ENCODE results near the gene TSPAN17.
A peak's percentile ranks its signal among the peaks of the same experiment; 100 is the strongest.

TSPAN17 gene

DNA sequence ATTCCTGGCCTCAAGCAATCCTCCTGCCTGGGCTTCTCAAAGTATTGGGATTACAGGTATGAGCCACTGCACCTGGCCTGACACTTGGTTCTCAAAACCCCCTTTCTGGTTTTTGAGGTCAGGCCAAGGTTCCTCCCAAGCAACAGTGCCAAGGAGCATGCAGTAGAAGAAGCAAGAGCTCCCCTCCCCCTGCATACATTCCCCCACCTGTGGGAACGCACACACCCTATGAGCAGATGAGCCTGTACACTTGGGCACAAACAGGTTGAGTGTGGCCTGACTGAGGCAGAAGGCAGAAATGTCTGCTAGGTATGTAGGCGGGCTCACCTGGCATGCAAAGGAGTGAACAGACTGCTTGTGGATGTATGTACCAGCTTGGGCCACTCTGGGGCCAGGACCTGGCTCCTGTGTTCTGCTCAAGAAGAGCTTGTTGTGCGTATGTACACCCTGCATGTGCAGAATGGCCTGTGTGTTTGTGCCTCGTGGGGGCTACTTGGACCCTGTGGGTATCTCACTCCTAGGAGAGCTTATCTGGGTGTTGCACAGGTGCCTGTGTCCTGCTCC is 39.1 kb upstream of the TSPAN17 start:
- no peak for DNase-seq (ENCODE audit: low read depth)
- in situ Hi-C loops (cut with HindIII; ENCODE audit: low sequenced_read_pairs), result no loop called here
- TF ChIP-seq, protein P1, sequence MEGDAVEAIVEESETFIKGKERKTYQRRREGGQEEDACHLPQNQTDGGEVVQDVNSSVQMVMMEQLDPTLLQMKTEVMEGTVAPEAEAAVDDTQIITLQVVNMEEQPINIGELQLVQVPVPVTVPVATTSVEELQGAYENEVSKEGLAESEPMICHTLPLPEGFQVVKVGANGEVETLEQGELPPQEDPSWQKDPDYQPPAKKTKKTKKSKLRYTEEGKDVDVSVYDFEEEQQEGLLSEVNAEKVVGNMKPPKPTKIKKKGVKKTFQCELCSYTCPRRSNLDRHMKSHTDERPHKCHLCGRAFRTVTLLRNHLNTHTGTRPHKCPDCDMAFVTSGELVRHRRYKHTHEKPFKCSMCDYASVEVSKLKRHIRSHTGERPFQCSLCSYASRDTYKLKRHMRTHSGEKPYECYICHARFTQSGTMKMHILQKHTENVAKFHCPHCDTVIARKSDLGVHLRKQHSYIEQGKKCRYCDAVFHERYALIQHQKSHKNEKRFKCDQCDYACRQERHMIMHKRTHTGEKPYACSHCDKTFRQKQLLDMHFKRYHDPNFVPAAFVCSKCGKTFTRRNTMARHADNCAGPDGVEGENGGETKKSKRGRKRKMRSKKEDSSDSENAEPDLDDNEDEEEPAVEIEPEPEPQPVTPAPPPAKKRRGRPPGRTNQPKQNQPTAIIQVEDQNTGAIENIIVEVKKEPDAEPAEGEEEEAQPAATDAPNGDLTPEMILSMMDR (IDR thresholded peaks at IDR 0.05; ENCODE audit: low read depth, low read length, missing control alignments), result no peak
- H3K4me3 ChIP-seq (ENCODE audit: low read depth, low read length), result no peak overlapping the region

DNA sequence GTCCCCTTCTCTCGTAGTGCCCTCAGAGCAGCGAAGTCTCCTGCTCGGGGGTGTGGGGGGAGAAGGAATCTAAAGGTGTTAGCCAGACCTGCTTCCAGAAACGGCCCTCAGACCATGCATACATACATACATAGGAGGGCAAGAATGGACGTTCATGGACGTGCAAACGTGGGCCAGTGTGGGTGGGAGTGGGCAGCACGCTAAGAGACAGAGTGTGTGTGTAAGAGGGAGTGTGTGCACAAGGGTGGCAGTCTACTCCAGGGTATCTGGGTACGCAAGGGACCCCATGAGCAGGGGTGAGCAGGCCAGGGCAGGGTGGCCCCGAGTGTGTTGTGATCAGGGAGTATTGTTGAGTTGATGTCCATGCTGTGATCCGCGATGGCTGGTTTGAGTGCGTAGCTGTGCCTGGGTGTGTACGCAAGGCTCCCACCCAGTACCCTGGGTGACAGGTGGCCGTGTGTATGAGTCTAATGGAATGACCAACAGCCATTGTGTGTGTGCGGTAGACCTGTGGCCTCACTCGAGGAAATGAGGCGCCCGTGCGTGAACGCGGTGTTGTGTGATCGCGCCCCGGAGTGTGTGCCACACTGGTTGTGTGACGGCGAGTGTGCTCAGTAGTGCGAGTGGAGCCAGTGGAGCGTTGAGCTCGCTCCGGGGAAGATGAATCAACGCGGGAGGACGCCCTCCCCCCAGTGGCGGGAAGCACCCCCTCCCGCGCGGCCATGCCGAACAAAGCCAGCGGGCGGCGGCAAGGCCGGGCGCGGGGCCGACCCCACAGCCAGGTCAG is 38.2 kb upstream of the TSPAN17 start:
- DNase-seq (ENCODE audit: low read depth), result no peak
- H3K4me3 ChIP-seq (ENCODE audit: low read depth, low read length), result peak overlapping the region; percentile 53

DNA sequence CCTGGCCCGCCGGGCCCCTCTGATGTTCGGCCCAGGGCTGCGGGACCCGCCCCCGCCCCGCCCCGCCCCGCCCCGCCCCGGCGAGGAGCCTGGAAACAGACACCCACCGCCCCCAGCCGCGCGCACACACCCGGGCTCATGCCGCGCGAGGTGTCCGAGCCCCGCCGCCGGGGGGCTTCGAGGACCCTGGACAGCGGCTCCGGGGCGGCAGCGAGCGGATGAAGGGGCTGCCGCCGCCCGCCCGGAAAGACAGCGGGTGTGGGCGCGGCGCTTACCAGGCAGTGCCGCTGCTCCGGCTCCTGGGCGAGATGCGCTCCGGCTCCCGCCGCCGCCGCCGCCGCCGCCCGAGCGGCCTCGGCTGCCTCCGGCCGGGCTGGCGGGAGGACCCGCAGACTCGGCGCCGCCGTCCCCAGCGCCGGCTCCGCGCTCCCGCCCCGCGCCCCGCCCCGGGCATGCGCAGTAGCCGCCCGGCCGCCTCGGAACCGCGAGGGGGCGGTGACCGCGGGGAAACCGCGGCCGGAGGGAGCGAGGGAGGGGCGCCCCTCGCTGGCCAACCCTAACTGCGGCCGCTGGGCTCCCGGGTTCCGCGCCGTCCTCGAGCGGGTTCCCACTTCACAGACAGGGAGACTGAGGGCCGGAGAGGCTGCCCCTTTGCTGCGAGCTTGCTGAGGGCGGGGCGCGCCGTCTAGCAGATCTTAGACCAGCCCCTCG is 37.4 kb upstream of the TSPAN17 start, which contains the start of gene GPRIN1:
Gene GPRIN1 (minus strand): TSS at position 433 of the 711 bp plus-strand sequence. CDS start 10,322 bp downstream, outside the sequence.
- DNase-seq (ENCODE audit: low read depth), result no peak
- peak within 1 kb of the TSS; percentile 53 for H3K4me3 ChIP-seq (ENCODE audit: low read depth, low read length)
- in situ Hi-C loops (cut with HindIII; ENCODE audit: low sequenced_read_pairs), result no loop called here
- TF ChIP-seq, protein P1 (IDR thresholded peaks at IDR 0.05; ENCODE audit: low read depth, low read length, missing control alignments), result peak; percentile 14

More for the DNA sequence above, 38.2 kb upstream of the TSPAN17 start:
- in situ Hi-C loops (cut with HindIII; ENCODE audit: low sequenced_read_pairs), result no loop called here
- TF ChIP-seq, protein P1 (IDR thresholded peaks at IDR 0.05; ENCODE audit: low read depth, low read length, missing control alignments), result no peak

DNA sequence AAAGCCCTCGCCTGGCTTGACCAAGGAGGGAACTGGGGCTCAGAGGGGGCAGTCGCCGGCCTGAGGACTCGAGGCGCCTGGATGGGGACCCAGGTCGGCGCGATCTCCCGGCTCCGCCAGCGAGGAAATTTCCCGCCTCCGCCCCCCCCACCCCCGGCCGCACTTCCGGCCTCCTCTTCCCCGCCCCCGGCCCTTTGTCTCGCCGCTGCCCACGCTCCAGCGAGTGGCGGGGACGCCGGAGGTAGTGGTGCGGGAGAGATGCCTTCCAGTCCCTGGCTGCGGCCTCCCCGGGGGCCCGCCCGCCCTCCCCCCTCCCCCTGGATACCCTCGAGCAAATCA is 36.9 kb upstream of the TSPAN17 start:
- TF ChIP-seq, protein P1 (IDR thresholded peaks at IDR 0.05; ENCODE audit: low read depth, low read length, missing control alignments), result no peak
- peak overlapping the region; percentile 53 for H3K4me3 ChIP-seq (ENCODE audit: low read depth, low read length)
- no peak for DNase-seq (ENCODE audit: low read depth)
- in situ Hi-C loops (cut with HindIII; ENCODE audit: low sequenced_read_pairs), result no loop called here

DNA sequence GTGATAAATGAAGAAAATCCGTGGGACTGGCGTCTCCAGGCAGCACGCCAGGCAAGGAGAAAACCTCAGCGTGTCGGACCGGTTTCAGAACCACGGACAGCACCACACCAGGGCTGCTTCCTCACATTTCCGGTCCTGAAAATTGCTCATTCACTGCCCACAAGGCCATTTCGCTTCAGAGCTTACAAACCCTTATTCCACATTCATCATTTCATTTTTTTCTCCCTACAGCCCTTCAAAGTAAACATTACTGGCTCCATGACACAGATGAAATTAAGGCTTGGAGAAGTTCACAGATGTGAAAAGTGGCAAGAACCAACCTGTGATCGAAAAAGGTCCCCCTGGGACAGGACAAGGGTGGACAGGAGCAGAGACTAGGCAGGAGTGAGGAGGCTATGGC is 35.8 kb upstream of the TSPAN17 start:
- no peak overlapping the region for H3K4me3 ChIP-seq (ENCODE audit: low read depth, low read length)
- TF ChIP-seq, protein P1 (IDR thresholded peaks at IDR 0.05; ENCODE audit: low read depth, low read length, missing control alignments), result no peak
- DNase-seq (ENCODE audit: low read depth), result peak; percentile 80
- in situ Hi-C loops (cut with HindIII; ENCODE audit: low sequenced_read_pairs), result no loop called here

DNA sequence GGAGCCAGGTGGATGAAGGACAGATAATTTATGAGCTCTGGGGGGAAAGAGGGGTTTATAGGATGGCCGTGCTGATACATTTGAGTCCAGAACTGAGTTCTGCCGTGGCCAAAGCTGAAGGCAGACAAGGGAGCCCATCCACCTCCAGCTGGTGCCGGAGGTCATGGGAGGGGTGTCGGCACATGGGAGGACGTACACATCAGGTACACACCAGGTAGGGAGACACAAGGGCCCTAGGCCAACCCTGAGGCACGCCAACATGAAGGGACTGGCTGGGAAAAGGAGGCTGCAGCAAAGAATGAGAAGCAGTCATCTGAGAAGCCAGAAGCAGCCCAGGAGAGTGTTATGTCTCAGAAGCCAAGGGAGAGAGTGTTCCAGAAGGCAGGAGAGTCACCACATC is 35.3 kb upstream of the TSPAN17 start:
- no peak overlapping the region for H3K4me3 ChIP-seq (ENCODE audit: low read depth, low read length)
- DNase-seq (ENCODE audit: low read depth), result no peak
- in situ Hi-C loops (cut with HindIII; ENCODE audit: low sequenced_read_pairs), result no loop called here
- TF ChIP-seq, protein P1 (IDR thresholded peaks at IDR 0.05; ENCODE audit: low read depth, low read length, missing control alignments), result no peak

Measured in astrocyte of the cerebellum (primary cell).